Mesenteric fat pad (tissue), 1 donor: ENCODE data around the gene TLCD5. TPM values are rescaled to one million over a fixed set of nuclear protein-coding genes. Genes with fewer than 3 reads are reported as not detected.

Experiments used
- DNase-seq: peaks from one replicate; pipeline ENCODE4 v3.0.0-alpha.2; 2020; ENCODE audit warnings: low spot score
- long read RNA-seq: library from polyadenylated mRNA; unstranded; transcript quantifications from one replicate; pipeline ENCODE4 v2.0.0, GENCODE V29; 2020
- total RNA-seq: library from RNA; stranded (reverse); fragmentation: NEBNext Ultra II Directional; extraction: Animal tissue kit (Norgen Biotek cat#: 25700); gene quantifications from one replicate; pipeline ENCODE4 v1.2.1, GENCODE V29; 2021
- donor health status: DM: yes; HTN: yes; CAD: no.

Gene TLCD5
- 2.2 TPM for total RNA-seq
- long read RNA-seq, full-length matches to known transcripts: 8 of 9 reads
- long read RNA-seq, partial matches to known transcripts: 0 of 9 reads
- long read RNA-seq, other reads (novel, unspliced or antisense): 1 of 9 reads

- no peak for DNase-seq
Measured at GRCh38 chr11:120324932-120325810, at the start of gene TLCD5. TLCD5 (plus strand) TSS chr11:120325299; CDS start chr11:120327442, 2,143 bp downstream.

DNA sequence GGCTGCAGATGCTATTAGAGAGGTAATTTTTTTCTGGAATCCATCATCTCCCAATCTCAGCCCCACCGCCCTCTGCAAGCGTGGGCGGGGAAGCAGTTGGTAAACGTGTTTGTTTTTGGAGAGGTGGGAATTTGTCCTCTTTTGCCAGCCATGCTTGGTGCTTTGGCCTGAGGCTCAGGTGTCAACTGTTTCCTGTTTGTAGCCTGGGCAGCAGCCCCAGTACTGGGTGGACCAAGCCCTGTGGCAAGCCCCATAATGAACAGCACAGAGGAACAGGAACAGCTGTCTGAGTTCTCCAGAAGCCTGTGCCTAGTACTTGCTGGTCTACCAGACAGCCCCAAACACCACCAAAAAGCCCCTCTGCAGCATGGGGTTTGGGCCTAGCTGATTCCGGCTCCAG, 45.6 kb upstream of the TLCD5 start:
- no peak for DNase-seq

DNA sequence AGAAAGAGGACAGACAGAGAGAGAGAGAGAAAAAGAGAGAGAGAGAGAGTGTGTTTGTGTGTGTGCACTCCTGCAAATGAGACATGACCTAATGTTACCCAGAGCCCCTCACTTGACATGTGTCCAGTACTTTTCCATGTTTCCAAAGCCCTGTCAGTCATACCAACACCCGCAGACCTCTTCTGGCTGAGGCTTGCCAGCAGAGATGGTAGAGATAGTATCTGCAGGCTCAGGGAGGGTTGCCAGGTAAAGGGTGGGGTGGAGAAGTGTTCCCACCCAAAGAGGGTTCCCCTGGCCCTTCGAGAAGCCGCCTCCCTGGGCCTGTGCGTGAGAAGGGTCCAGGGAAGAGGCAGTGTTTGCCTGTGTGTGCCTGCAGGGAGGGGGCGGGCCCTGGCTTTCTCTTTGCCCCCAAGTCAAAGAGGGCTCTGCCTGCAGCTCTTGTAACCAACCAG, 44.5 kb upstream of the TLCD5 start:
- no peak for DNase-seq

GRCh38 chr11:120281143-120281795, 43.8 kb upstream of the TLCD5 start:
- DNase-seq: no peak

- no peak for DNase-seq
Measured at GRCh38 chr11:120283124-120283523, 42.0 kb upstream of the TLCD5 start.

- no peak for DNase-seq
Measured at GRCh38 chr11:120284272-120284671, 40.8 kb upstream of the TLCD5 start.

GRCh38 chr11:120285256-120285655, 39.8 kb upstream of the TLCD5 start:
- no peak for DNase-seq

DNA sequence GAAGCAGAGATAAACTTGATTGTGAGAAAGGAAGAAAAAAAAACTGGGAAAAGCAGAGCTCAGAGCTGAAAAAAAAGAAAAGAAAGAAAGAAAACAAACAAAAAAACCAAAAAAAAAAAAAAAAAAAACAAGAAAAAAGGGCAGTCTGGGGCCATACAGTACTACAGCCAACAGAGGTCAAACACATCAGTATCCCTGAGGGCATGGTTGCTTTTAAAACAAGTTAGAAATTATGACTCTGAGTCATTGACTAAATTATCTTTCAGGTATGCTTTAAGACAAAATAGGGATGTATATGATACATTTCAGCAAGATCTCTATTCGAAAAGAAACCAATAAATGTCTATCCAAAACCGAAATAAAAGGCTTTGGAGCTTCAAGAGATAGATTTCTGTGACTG, 37.1 kb upstream of the TLCD5 start:
- DNase-seq: no peak

DNA sequence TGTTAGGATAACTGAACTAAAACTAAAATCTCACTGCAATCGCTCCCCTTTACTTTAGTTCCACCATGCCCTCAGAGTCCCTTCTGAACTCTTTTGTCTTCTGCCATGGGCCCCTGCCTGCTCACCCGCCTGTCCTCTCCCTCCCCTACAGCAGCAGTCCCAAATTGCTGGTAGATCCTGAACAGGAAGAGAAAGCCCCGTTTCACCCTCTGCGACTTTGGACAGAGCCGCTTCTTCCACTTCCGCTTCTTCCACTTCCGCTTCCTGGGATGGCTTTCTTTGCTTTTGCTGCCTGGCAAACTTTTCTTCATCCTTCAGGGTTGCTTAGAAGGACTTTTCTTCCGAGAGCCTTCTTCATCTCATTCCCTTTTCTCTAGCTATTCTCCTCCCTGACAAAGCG, 35.7 kb upstream of the TLCD5 start:
- DNase-seq: no peak

GRCh38 chr11:120290956-120291355, 34.1 kb upstream of the TLCD5 start:
- no peak for DNase-seq

DNA sequence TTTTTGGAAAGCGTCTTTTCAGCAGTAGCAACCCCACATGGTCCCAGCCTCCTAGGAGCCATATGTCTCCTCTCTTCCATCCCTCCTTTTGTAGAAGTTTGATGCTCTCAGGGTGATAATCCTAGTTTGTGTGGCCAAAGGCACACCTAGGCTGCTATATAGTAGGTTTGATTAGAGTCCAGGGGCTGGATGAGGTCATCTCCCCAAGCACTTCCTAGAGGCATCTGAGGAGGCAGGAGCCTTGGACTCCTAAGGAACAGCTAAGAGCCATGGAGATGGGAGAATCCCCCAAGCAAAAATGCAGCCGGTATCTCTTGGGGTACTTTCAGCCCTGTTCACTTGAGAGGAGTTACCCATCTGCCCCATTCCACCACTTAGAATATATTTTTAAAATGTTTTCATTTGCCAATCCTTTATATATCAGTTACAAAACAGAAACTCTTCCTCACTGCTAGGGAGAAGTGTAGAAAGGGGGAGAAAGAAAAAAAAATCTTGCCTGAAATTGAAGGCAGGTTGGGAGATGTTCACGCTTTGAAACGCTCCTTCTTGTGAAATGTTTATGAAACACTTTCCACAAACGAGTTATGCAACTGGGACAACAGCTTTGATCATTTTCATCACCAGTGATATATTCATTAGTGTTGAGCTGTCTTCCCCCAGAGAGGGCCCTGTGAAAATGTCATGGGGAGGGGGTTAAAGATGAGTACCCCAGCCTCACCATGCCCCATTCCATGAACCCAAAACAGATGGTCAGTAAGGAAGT, 31.9 kb upstream of the TLCD5 start:
- no peak for DNase-seq

DNA sequence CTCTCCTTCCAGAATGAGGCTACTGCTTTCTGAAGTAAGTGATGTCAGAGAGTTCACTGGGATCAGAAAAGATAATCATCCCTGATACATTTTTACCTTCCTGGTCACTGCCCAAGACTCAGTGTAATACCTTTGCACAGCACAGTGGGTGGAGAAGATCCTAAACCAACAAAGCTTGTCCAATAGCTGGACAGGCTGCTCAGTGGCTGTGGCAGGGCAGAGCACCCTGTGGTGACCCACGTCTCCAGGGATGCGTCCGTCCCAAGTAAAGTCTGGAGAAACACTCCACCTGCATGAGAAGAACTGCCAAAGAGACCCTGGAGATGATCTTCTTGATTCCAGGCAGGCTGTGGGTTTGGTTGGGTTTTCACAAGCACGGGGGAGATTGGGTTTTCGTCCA, 31.0 kb upstream of the TLCD5 start:
- DNase-seq: no peak

DNA sequence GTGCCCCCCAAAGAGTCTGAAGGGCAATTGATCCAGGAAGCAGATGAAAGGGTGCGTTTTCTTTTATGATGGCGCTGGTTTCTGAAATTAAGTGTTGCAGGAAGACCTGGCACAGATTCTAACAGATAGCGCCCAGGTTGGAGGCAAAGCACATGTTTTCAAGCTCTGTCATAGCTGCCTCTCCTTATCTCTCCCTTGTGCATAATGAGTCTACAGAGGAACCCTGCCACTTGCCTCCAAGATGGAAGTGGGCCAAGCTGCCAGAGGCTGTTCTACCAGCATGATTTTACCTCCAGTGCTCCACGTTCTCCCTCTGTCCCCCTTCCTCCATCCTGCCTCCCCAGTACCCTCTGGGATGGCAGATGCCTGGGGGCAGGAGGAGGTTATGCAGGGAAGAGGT, 30.0 kb upstream of the TLCD5 start:
- no peak for DNase-seq

GRCh38 chr11:120296554-120296953, 28.5 kb upstream of the TLCD5 start:
- no peak for DNase-seq

DNA sequence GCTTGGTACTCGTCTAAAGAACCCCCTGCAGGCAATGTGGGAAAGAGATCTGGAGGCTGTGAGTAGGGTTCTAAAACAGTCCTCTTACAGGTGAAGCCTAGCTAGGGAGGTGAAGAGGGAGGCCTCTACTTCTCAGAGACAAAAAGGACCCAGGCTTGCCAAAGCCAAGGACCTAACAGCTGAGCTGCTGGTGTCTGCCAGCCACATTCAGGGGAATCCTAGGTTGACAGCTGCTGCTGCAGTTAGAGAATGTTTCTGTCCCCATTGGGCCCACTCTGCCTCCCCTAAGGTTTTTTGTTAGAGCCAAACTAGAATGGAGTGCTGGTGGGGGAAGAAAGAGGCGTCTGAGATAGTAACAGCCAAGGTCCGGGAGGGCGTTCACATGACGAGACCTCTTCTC, 26.6 kb upstream of the TLCD5 start:
- no peak for DNase-seq

DNA sequence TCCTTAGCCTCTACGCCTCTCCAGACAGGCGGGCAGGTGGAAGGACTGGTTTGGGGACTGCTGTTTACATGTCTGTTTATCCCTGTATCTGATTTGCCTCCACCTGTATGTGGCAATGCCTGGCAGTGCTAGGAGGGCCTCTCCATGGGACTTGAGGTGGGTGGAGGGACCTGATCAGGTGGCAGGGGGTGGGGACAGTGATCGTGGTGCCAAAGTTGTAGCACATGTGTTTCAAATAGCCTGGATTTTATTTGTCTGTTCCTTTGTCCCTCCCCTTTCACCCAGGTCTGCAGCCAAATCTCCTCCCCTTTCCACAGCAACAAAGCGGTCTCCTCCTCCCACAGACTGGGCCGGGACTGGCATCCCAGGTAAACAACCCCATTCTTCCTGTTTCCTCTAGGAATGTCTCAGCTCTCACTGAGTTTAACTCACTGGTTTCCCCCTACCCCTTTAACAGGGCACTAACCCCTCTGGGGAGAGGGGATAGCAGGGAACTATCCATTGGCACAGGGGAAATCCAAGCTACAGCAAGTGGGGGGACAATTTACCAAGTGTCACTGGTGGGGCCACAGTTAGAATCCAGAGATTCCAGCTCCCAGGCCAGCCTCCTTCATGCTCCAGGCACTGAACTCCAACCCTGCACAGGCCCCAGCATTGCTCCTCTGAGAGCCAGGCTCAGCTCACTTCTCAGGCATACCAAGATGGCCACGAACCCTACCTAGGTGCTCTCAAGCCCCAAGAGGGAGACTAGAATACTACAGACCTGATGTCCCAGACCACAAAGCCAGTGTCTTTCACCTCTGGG, 22.9 kb upstream of the TLCD5 start:
- no peak for DNase-seq

DNA sequence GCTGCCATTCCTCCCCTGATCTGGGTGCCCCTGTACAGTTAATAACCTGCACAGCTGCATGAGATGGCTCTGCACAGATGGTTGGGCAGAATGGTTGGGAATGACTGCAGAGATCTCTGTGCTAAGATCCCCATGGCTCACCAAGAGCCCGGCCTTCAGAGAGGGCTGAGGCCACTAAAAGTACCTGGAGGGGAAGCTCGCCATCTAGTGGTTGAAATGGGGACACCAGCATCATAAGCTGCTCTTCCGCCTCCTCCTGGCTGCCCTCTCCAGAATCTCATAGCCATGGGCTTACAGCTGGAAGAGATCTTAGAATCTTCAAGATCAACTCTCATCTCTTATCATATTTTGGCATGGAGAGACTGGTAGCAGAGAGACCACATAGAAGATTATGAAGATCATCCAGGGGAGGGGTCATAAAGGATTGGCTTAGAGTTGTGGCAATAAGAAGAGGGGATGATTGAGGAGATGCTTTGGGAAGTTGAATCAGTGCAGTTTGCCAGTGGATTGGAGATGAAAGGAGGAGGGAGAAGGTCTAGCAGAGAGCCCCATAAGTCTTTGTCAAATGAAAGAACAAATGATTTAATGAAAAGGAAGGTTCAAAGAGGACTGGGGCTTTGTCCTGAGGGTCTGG, 22.0 kb upstream of the TLCD5 start:
- no peak for DNase-seq

- DNase-seq: no peak
Measured at GRCh38 chr11:120304526-120304925, 20.6 kb upstream of the TLCD5 start.

GRCh38 chr11:120305286-120305685, 19.8 kb upstream of the TLCD5 start:
- no peak for DNase-seq

DNA sequence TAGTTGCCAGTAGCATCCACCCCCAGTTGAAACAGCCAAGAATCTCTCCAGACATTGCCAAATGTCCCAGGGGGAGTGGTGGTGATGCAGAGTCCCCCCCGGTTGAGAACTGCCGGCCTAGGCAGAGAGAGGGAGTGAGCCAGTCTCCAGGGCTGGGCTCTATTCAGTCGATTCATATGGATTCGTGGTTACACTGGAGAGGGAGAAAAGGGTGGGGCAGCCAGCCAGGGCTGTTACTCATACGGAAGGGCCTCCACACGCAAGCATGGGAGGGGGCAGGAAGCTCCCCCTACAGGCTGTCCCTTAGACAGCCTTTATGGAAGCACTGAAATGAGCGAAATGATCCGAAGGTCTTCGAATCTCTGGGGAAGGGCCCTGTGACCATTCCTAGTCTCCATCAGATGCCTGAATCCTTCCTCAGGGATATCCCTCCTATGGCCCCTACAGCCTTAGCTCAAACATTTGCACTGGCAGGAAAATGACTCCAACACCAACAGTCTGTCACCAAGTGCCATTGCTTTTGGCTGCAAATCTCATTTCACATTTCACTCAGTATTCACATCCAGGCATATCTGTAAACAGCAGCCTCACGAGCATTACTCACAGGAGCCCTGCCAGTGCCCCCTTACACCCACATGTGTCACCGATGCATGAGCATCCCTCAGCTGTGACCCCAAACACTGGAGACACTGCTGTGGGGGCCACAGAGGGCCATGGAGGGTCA, 18.4 kb upstream of the TLCD5 start:
- no peak for DNase-seq
